Forelimb muscle (tissue), 1 donor: ENCODE data around the gene HYDIN. TPM values are rescaled to one million over a fixed set of nuclear protein-coding genes. Genes with fewer than 3 reads are reported as not detected.
"Not testable (repeated sequence)": the region's sequence is repeated elsewhere in the genome, so short reads cannot be mapped to it uniquely, and the experiment has no call there.

Source experiments
- DNase-seq: peaks from one replicate; pipeline ENCODE4 v3.0.0-alpha.2; 2013; ENCODE audit warnings: low read depth
- polyA plus RNA-seq: library from polyadenylated mRNA; unstranded; fragments of 120-200 nt; gene quantifications from one replicate; pipeline ENCODE4 v1.2.1, GENCODE V29; 2013; ENCODE audit not compliant: insufficient read length

The HYDIN gene
- polyA plus RNA-seq, 1 donor: 2.8 TPM

DNA sequence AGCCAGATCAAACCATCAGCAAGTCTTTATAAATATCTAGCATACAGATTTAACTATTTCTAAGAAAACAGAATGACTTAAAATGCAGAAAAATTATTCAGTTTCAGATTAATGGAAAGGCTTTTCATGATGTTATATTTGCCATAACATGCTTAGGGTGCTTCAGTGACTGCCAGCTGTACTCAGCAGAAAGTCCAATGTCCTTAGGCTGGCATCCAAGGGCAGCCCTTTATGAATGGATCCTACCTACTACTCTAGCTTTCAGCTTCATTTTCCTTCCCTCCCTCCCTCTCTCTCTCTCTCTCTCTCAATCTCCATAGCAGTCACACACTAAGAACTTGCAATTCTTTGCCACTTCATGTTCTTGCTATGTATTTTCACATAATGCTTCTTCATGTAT lies 124.6 kb downstream of the HYDIN start:
- not testable (repeated sequence) for DNase-seq

DNA sequence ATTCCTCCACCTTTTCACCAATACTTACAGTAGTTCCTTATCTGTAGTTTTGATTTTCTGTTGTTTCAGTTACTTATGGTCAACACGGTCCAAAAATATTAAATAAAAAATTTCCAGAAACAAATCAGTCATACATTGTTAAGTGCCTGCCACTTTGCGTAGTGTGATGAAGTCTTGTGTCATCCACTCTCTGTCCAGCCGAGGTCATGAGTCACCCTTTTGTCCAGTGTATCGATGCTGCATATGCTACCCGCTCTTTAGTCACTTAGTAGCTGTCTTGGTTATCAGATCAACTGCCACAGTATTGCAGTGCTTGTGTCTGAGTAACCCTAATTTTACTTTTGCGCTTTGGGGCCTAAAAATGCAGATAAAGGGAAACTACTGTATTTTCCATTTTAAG lies 146.9 kb downstream of the HYDIN start:
- DNase-seq: not testable (repeated sequence)

DNA sequence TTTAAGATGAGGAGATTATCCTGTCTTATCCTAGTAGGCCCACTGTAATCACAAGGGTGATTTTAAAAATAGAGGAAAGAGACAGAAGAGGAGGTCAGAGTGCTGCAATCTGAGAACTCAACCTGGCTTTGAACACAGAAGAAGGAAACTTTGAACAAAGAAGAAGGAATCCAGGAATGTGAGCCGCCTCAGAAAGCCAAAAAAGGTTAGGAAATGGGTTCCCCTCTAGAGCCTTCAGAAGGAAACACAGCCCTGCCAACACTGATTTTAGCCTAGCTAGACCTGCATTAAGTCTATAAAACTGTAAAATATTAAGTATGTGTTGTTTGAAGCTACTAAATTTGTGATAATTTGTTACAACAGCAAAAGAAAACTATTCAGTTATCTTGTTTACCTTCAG lies 149.7 kb downstream of the HYDIN start:
- not testable (repeated sequence) for DNase-seq

DNA sequence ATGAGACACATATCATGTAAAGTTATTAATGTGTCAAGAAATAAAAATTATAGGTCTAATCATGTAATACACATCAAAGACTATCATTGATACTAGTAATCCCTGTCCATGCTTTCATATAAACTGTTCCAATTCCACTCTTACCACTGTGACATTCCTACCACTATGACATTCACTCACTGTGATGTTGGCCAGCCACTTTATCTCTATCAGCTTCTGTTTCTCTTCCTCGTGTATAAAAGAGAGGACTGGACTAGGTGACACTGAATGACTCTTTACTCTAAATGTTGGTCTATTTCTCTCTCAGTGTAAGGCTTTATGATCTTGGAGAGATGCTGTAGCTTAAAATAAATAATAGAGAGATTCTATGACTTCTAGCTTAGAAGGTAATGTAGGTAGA lies 150.3 kb downstream of the HYDIN start:
- not testable (repeated sequence) for DNase-seq

DNA sequence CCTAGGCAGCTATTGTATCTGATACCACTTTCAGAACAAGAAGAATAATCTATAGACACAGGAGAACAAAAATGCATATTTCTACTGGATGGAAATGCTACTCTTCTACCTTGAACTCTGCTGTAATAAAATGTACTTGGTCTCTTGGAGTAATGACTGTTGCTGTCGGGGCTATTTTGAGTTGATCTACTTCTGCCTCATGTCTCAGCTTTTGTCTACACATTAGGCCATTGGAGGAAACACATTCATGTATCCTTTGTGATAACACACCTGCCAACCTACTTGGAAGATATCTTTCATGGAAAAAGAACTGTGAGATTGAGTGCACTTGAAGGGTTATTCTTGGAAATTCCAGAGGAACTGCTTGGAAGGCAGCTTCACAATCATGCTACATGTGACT lies 159.9 kb downstream of the HYDIN start:
- not testable (repeated sequence) for DNase-seq

DNA sequence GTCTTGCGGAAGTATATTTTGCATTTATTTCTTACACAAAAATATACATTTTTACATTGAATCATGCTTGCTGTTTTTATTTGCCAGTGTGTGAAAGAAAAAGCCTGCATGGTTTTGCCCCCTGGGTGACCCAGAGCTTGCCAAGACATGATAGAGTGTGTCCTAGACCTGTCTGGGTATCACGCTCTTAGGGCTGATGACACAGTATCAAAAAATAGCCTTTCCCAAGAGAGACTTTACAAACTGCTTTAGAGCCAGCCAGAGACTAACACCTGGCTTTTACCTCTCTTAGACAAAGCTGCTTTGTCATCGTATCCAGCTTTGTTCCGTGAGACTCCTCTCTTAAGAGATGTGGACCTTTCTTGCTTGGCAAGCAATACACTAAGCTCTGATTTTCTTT lies 160.7 kb downstream of the HYDIN start:
- not testable (repeated sequence) for DNase-seq

DNA sequence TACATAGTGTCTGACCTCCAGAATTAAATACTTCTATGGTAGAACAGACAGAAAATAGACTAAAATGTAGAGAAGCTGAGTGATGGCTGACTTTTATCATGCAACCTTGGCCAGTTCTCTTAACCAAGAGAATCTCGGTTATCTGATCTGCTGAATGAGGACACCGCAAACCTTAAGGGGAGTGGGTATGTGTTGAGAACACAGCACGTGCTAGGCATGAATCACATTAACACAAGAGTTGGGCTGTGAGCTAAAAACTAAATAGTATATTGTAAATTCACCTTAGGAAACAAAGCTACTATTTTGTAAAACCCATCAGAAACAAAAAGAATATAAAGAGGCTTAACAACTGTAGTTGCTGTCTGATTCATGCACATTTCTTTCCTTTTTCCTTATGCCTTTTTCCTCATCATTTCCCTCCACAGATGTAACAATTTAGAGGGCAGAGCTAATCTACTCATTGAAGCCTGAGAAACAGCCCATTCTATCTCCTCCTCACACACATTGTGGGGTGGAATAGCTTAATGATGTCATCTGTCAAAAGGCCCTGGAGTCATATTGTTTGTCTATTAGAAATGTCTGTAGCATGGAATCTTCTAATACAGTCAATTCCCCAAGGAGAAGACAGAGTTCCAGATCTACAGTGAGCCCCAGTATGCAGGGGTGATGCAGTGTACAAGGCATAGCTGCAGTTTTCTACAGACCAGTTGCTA lies 176.5 kb downstream of the HYDIN start:
- DNase-seq: not testable (repeated sequence)

DNA sequence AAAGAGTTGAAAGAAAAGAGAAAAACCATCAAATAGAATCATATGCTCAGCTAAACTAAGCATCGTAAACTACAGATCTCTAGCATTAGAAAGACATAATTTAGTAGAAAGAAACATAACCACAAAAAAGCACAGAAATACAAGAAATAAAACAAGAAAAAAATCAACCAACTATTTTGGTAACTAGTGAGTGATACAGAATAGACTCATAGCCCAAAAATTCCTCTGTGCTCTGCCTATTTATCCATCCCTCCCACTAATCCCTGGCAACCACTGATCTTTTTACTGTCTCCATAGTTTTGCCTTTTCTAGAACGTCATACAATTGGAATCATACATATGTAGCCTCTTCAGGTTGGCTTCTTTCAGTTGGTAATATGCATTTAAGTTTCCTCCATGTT lies 180.2 kb downstream of the HYDIN start:
- not testable (repeated sequence) for DNase-seq

DNA sequence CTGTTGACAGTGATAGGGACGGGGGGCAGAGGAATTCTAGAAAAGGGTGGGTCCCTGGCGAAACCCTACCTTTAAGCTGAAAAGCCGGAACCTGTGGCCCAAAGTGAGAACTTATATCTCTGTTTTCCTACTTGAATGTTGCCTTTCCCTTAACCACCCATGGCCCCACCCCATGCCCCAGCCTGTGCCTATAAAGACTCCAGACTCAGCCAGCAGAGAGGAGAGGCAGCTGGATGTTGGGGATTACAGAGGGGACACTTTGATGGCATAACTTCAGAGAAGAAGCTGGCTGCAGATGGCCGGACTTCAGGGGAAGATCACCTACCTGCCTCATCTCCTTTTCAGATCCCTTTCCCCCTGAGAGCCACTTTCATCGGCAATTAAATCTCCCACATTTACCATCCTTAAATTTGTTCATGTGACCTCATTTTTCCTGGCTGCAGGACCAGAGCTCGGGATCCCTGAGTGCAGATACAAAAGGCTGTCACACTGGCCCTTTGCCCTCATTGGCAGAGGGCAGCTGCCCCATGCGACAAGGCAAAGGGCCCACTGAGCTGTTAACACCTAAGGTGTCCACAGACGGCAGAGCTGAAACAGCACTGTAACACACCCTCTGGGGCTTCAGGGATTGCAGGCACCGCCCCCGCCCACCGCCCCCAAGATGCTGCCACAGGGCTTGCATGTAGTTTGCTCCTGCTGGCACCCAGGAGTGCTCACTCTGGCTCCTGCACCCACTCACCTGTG lies 191.0 kb downstream of the HYDIN start:
- DNase-seq: not testable (repeated sequence)

DNA sequence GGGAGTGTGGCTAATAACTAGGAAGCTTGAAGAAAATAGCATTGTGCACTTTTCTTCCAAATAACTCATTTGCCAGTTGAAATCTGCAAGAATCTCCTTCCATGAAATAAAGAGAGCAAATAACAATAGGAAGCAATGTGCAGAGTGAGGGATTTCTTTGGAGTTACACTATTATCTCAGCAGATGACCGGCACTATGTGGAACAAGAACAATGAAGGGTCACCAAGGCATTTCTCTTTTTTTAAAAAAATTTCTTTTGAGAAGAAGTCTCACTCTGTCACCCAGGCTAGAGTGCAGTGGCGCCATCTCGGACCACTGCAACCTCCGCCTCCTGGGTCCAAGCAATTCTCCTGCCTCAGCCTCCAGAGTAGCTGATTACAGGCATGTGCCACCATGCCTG lies 192.1 kb downstream of the HYDIN start:
- not testable (repeated sequence) for DNase-seq

DNA sequence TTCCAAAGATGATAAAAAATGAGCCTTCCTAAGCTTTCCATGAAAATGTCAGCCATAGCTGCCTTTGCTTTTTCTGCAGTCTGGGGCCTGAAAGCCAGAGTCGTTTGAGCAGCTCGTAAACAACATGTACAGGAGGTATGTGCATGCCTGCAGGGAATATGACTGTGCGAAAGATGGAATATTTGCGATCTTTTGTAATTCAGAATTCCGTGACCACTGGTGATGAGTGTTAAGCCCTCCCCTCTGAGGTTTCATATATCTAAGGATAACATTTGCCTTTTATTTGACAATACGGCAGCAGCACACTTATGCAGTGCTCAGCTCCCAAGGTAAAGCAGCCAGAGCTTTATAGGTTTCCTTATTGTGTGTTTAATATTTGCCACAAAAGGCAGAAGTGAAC lies 192.5 kb downstream of the HYDIN start:
- not testable (repeated sequence) for DNase-seq

DNA sequence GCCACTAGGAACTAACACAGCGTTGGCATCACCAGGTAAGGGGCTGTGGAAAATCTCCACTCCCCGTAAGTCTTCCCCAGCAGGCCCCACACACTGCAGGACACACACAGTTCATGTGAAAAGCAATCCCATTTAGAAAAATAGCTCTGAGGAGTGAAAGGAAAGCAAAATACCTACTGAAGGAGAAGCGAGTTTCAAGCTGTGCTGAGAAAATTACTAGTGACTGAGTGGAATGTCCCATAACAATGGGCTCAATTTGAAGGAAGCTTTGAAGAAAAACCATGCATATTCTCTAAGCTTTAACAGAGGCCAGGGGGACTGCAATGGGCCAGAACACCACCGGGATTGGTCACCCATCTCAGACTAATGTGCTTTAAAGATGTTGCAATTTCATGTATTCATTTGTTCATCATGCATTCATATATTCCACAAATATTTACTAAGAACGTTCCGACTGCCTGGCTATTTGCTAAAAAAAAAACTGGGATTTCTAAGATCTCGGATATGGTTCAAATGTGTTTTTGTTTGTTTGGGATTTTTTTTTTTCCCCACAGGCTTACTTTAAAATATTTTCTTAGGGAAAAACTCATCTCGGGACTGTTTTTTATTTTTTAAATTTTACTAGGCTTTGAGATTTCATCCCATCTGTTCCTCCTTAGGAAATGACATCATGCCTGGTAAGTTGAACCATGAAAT lies 202.3 kb downstream of the HYDIN start:
- DNase-seq: not testable (repeated sequence)

DNA sequence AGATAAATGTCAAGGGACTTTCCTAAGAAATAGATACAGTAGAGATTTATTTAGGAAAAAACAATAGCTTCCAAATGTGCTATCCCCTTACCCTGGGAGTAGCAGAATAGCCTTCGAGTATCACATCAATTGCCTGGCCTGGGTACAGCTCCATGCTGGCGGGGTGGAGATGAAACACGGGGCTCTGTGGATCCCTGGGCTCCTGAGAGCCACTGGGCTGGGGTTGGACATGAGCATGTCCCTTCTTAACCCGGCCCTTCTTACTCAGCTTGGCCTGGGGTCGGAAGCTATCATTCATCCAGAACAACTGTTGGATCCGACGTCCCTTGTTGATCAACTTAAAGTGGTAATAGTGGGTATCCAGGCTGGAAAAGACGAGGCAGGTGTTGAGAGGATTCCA lies 203.0 kb downstream of the HYDIN start:
- DNase-seq: not testable (repeated sequence)

DNA sequence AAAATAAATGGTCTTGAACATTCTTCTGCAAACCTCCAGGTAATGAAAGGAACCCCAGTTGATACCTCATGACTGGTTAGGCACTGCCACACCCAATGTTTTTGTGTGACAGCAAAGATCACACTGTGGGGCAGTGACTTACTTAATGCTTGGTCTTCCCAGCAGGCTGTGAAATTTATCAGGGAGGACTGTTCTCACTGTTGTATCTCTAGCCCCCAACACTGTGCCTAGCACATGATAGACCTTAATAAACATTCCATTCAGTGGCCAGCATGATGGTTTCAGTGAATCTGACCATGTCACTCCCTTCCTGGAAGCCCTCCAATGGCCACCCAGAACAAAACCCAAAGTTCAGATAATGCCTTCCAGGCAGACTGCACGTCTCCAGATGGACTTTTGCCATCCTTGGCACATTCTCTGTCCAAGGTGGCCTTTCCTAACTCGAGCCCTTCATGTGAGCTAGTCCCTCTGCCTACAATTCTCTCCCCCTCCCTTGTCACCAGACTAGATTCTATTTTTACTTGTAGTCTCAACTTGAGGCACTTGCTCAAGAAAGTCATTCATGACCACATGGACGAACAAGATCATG lies 206.6 kb downstream of the HYDIN start:
- DNase-seq: not testable (repeated sequence)

DNA sequence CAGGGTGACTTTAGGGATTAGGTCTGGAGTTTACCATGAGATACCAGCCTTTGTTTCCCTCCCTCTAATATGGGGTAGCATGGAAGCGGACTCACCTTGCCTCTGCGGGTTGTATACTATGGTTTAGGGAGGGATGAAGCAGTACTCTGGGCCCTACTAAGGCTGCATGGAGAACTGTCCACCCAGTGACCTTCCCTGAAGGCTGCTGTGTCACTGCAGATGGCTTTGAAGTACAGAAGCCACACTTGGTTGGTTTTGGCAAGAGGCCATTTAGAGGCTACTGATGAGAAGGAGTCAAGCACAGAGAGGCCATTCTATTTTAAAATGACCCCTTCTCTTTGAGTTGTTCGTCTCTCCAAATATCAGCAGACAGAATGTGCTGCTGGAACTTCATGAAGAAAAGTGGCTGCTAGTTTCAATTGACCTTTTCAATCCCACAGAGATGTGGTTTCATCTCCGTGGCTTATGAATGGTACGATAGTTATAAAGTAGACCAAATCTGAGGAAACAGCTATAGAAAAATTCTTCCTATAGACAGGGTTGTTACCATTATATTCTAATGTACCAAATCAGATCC lies 208.5 kb downstream of the HYDIN start:
- not testable (repeated sequence) for DNase-seq

DNA sequence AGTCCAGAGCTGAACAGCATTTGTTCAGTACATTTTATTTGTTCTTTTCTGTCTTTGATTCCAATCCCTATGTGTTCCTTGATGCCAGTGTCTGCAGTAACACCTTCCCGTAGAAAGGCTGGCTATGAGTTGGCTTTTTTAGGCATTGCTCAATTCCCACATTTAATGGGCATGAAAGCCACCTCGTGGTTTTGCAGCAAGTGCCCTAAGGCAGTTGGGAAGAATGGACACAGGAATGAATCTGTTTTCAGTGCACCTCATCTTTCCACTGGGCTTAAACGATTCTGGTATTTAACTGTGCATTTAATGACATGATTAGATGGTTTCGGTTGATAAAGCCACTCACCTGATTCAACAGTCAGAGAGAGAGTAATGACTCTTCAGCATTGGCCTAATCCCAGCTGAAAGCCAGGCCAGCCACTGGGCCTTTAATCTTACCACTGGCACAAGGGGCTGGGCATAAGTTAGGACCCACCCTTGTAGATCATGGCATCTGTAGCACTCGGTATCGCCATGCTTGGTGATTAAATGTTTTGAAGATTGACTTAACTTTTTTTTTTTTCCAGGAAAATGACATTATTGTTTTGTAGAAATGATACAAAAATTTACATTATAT lies 211.3 kb downstream of the HYDIN start:
- DNase-seq: not testable (repeated sequence)

DNA sequence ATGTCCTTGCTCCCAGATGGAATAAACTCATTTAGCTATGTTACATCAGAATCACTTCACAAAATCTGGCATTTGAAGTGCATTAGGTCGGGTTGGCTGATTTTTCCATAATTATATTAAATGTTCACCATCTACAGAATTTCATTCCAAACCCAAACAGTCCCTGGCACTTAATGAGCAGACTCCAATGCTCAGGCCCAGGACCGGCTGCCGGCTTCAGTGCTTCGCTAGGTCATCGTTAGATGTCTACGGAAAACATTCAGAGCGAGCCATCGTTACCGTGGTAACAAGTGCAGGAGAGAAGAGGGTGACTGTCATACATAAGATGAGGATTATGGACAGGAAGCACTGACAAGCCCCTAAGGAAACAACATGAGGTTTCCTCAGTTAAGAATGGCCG lies 215.1 kb downstream of the HYDIN start:
- not testable (repeated sequence) for DNase-seq

DNA sequence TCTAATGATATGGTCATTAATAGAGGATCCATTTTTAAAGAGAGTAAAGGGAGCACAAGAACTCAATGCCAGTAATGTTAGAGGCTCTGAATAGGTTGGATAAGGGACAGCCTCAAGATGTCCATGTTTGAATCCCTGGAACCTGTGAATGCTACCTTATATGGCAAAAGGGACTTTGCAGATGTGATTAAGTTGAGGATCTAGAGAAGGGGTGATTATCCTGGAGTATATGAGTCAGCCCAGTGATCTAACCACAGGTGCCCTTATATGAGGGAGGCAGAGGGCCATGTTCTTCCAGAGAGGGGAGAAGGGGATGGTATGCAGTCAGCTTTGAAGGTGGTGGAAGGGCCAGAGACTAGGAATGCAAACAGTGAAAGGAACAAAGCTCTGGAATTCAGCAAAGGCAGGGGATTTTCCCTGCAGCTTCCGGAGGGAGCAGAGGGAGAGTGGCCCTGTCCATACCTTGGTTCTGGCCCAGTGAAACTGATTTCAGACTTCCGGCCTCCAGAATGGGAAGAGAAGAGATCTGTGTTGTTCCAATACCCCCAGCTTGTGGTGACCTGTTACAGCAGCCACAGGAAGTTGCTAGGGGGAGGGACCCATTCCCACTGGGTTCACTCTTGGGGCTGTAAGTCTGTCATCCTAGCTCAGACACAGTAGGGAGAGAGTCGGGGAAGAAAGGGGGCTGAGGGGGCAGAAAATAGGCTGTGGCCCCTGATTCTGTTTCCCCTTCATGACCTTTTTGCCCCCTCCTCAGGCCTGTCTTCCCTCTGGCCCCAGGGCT lies 220.9 kb downstream of the HYDIN start:
- DNase-seq: not testable (repeated sequence)

DNA sequence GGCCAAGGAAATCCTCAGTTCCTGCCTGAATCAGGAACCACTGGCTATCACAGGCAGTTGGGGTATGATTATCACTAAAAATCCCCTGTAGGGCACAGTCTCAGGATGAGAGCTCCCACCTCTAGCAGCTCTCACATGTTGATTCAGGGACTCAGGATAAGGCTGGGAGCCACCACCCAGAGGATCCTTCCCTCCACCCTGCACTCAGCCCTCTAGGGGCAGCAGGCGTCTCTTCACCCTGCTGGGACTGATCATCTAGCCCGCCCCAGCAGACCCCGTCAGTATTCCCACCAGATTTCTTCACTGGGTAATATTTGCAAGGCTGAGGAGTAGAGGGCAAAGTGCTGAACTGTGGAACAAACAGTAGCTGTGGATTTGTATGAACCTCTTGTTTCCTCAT lies 224.0 kb downstream of the HYDIN start:
- DNase-seq: not testable (repeated sequence)

DNA sequence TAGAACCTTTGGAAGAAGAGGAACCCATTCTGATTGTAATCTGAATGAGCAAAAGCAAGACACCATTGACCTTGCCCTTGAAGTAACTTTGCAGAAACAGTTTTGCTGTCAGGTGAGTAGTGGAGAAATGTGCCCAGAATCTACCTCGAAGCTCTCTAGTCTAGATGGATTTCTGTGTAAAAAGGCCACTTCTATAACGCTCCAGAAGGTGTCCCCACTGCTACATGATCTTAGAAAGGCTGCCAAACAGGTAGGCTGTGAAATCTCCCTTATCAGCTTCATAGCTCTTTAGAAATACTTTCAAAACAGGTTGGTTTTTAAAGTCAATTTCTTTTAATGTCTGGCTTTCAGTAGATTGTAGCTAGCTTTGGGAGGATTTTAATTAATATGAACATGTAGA lies 230.8 kb downstream of the HYDIN start:
- DNase-seq: peak; percentile 8
